Ectodermal cell (in vitro differentiated cells): ENCODE results near the gene FAM222B.

Source experiments
- H3K27ac ChIP-seq: 2 replicates; pipeline ENCODE4 v1.7.0; 2013; ENCODE audit warnings: mild to moderate bottlenecking, low read depth, low read length; ENCODE audit not compliant: insufficient read depth, poor library complexity, severe bottlenecking
- H3K27me3 ChIP-seq: 2 replicates; pipeline ENCODE4 v1.7.0; 2013; ENCODE audit warnings: mild to moderate bottlenecking, low read length; ENCODE audit not compliant: insufficient read depth, control insufficient read depth, poor library complexity, severe bottlenecking
- H3K36me3 ChIP-seq: one replicate; pipeline ENCODE4 v1.7.0; 2013; ENCODE audit warnings: low read length; ENCODE audit not compliant: control insufficient read depth, insufficient read depth
- H3K4me1 ChIP-seq: one replicate; pipeline ENCODE4 v1.7.0; 2013; ENCODE audit warnings: low read length; ENCODE audit not compliant: control insufficient read depth, insufficient read depth
- H3K4me3 ChIP-seq: 2 replicates; pipeline ENCODE4 v1.7.0; 2013; ENCODE audit warnings: low read depth, low read length, control low read depth; ENCODE audit not compliant: insufficient read depth
- H3K9me3 ChIP-seq: 2 replicates; pipeline ENCODE4 v1.7.0; 2013; ENCODE audit warnings: mild to moderate bottlenecking, low read length, moderate library complexity; ENCODE audit not compliant: control insufficient read depth
- WGBS, 2 experiments: methylation state at CpG; one replicate each; pipeline ENCODE4 v1.1.7; 2013; ENCODE audit warnings: missing lambda C conversion rate in 2 of 2; 5-methylcytosine and 5-hydroxymethylcytosine counted together

The FAM222B gene

GRCh38 chr17:28873839-28874238 is 31.2 kb upstream of the FAM222B start:
- H3K27me3 ChIP-seq: no peaks in the 10 kb centered on the region
- WGBS, 2 experiments: 96 to 97% methylated on average over 5 to 6 of the region's 7 CpGs
- H3K9me3 ChIP-seq: no peaks in the 10 kb centered on the region
- H3K27ac ChIP-seq: no peak overlapping the region
- no peaks in the 10 kb centered on the region for H3K36me3 ChIP-seq
- no peak overlapping the region for H3K4me3 ChIP-seq
- no peaks in the 10 kb centered on the region for H3K4me1 ChIP-seq

- H3K36me3 ChIP-seq: no peaks in the 10 kb centered on the region
- no peaks in the 10 kb centered on the region for H3K4me1 ChIP-seq
- WGBS, 2 experiments: 90 to 93% methylated on average over 6 of the region's 6 CpGs
- no peak overlapping the region for H3K27ac ChIP-seq
- no peaks in the 10 kb centered on the region for H3K9me3 ChIP-seq
- H3K4me3 ChIP-seq: no peak overlapping the region
- no peaks in the 10 kb centered on the region for H3K27me3 ChIP-seq
Measured at GRCh38 chr17:28871056-28871579, 28.5 kb upstream of the FAM222B start.

GRCh38 chr17:28867276-28867675 is 24.7 kb upstream of the FAM222B start:
- H3K27me3 ChIP-seq: no peaks in the 10 kb centered on the region
- H3K36me3 ChIP-seq: no peaks in the 10 kb centered on the region
- no peaks in the 10 kb centered on the region for H3K4me1 ChIP-seq
- WGBS, 2 experiments: 83 to 95% methylated on average over 7 of the region's 7 CpGs
- no peak overlapping the region for H3K27ac ChIP-seq
- H3K9me3 ChIP-seq: no peaks in the 10 kb centered on the region
- H3K4me3 ChIP-seq: no peak overlapping the region

GRCh38 chr17:28865946-28866752 is 23.6 kb upstream of the FAM222B start:
- no peaks in the 10 kb centered on the region for H3K9me3 ChIP-seq
- no peak overlapping the region for H3K27ac ChIP-seq
- peaks cover 3% of the 10 kb centered on the region for H3K4me1 ChIP-seq
- no peak overlapping the region for H3K4me3 ChIP-seq
- WGBS, 2 experiments: 91 to 92% methylated on average over 13 of the region's 13 CpGs
- no peaks in the 10 kb centered on the region for H3K27me3 ChIP-seq
- no peaks in the 10 kb centered on the region for H3K36me3 ChIP-seq

- H3K4me1 ChIP-seq: peaks cover 3% of the 10 kb centered on the region
- peaks cover 3% of the 10 kb centered on the region for H3K36me3 ChIP-seq
- WGBS, 2 experiments: 83 to 86% methylated on average over 11 of the region's 11 CpGs
- H3K4me3 ChIP-seq: no peak overlapping the region
- H3K27me3 ChIP-seq: no peaks in the 10 kb centered on the region
- no peaks in the 10 kb centered on the region for H3K9me3 ChIP-seq
- H3K27ac ChIP-seq: no peak overlapping the region
Measured at GRCh38 chr17:28864991-28865849, 22.6 kb upstream of the FAM222B start.

- no peaks in the 10 kb centered on the region for H3K9me3 ChIP-seq
Measured at GRCh38 chr17:28863953-28864352, 21.4 kb upstream of the FAM222B start.

GRCh38 chr17:28862561-28862960 is 20.0 kb upstream of the FAM222B start:
- H3K36me3 ChIP-seq: peaks cover 18% of the 10 kb centered on the region
- no peaks in the 10 kb centered on the region for H3K27me3 ChIP-seq
- no peak overlapping the region for H3K4me3 ChIP-seq
- 93 to 97% methylated on average over 3 of the region's 3 CpGs for WGBS, 2 experiments
- no peak overlapping the region for H3K27ac ChIP-seq
- peaks cover 3% of the 10 kb centered on the region for H3K4me1 ChIP-seq
- H3K9me3 ChIP-seq: no peaks in the 10 kb centered on the region

More at GRCh38 chr17:28863953-28864352, 21.4 kb upstream of the FAM222B start:
- Histone ChIP-seq H3K4me3 (no peak overlapping the region), H3K27ac (no peak overlapping the region), H3K36me3 (peaks cover 5% of the 10 kb centered on the region), H3K27me3 (no peaks in the 10 kb centered on the region), H3K4me1 (peaks cover 3% of the 10 kb centered on the region)
- 92 to 95% methylated on average over 1 of the region's 1 CpG for WGBS, 2 experiments

- peaks cover 3% of the 10 kb centered on the region for H3K4me1 ChIP-seq
Measured at GRCh38 chr17:28861393-28862203, 19.0 kb upstream of the FAM222B start.

GRCh38 chr17:28860363-28860808 is 17.8 kb upstream of the FAM222B start:
- peaks cover 21% of the 10 kb centered on the region for H3K36me3 ChIP-seq
- no peak overlapping the region for H3K27ac ChIP-seq
- H3K9me3 ChIP-seq: no peaks in the 10 kb centered on the region
- WGBS, 2 experiments: 95 to 98% methylated on average over 4 of the region's 4 CpGs
- no peaks in the 10 kb centered on the region for H3K27me3 ChIP-seq
- no peak overlapping the region for H3K4me3 ChIP-seq
- peaks cover 3% of the 10 kb centered on the region for H3K4me1 ChIP-seq

More at GRCh38 chr17:28861393-28862203, 19.0 kb upstream of the FAM222B start:
- 71 to 75% methylated on average over 8 of the region's 8 CpGs for WGBS, 2 experiments
- no peak overlapping the region for H3K27ac ChIP-seq
- no peak overlapping the region for H3K4me3 ChIP-seq
- H3K36me3 ChIP-seq: peaks cover 18% of the 10 kb centered on the region
- no peaks in the 10 kb centered on the region for H3K9me3 ChIP-seq
- no peaks in the 10 kb centered on the region for H3K27me3 ChIP-seq
